Stimulated activated CD8-positive, alpha-beta memory T cell treated with anti-CD3 and anti-CD28 coated beads, Interleukin-12 subunit alpha, Interleukin-12 subunit beta, amount 100 ng/mL, for 4 hours (primary cell): ENCODE measurements around the gene RYR1.
"Not testable (repeated sequence)": the region's sequence is repeated elsewhere in the genome, so short reads cannot be mapped to it uniquely, and the experiment has no call there.

ENCODE experiments used
- DNase-seq: peaks from one replicate; pipeline ENCODE4 v3.0.0-alpha.2; 2020; ENCODE audit warnings: low read depth

RYR1 gene

GRCh38 chr19:38427035-38427677 lies 6.3 kb upstream of the RYR1 start:
- not testable (repeated sequence) for DNase-seq

DNA sequence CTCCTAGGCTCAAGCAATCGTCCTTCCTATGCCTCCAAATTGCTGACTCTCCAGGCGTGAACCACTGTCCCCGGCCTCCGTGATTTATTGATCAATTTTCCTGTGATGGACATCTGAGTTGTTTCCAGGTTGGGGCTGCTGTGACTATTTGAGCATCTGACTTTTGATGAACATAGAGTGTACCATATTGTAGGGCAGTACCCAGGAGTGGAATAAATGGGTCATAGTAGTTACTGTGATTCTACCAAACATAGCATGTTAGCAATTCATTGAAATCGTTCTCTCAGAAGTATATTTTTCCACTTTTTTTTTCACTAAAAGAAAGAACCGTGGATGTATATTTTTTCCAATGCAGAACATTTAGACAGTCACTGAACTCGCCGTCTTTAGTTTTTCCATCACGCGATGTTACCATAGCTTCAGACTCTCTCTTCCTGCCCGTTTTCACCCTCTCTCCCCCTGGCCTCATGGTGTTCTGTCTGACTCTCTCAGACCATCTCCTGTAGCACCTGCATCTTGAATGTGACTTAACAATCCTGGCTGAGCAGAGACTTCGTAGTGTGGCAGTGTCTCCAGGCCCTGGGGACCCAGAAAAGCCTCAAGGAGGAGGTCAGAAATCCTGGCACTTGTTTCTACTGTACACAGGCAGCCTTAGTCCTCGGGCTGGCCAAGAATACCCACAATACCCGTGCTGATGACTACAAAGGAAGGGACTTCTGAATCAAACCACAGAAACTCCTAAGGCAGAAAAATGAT lies 4.3 kb upstream of the RYR1 start:
- DNase-seq, result no peak

- no peak for DNase-seq
These were observed 3.7 kb upstream of the RYR1 start for GRCh38 chr19:38429811-38430156.

DNA sequence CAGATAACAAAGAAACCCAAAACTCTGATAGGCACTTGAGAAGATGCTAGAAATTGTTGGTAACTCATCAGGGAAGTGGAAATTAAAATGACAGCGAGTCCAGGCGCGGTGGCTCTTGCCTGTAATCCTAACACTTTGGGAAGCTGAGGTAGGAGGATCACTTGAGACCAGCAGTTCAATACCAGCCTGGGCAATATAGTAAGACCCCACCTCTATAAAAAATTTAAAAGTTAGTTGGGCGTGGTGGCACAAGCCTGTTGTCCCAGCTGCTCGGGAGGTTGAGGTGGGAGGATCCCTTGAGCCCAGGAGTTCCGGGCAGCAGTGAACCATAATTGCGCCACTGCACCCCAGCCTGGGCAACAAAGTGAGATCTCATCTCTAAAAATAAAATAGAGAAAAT lies 2.6 kb upstream of the RYR1 start:
- no peak for DNase-seq

DNA sequence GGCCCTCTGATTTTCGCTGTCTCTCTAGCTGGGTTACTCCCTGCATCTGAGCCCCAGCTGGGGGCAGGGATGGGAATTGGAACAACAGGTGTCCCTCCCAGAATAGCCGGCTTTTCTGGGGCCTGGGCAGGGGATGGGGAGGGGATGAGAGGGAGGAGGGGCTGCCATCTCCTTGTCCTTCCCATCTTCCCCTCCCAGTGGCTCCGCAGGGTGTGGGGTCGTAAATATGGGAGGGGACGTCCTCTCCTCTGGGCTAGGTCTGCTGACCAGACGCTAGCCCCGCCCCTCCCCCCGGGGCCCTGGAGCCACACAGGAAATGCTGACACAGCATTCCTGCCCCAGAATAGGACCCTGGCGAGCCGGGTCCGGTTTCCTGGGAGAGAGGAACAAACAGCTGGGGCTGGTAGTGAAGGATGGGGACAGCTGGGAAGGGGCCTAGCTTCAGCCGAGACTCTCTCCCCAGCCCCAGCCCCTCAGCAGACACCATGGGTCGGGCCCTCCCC lies 1.1 kb downstream of the RYR1 start:
- DNase-seq, result no peak

- DNase-seq, result no peak
These were observed 3.8 kb downstream of the RYR1 start for GRCh38 chr19:38437295-38437694.

- DNase-seq, result no peak
These were observed 4.4 kb downstream of the RYR1 start for GRCh38 chr19:38437917-38438316.

- DNase-seq, result no peak
These were observed 7.1 kb downstream of the RYR1 start for GRCh38 chr19:38440592-38440991.

- no peak for DNase-seq
These were observed 8.3 kb downstream of the RYR1 start for GRCh38 chr19:38441657-38442348.

DNA sequence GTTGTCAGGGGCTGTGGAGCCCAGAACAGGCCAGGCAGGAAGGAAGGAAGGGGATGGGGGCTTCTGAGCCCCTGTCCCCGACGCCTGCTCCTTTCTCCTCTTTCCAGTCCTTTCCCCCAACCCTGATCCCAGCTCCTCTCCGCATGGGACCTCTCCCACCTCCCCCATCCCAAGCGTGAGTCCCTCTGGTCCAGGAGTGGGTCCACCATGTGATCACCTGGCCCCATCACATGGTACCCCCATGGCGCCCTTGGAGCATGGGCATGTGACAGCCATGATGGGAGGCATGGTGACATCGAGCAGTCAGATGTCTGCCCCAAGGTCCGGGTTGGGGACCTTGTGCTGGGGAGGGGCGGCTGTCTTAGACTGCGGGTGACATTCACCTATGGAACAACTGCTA lies 9.2 kb downstream of the RYR1 start:
- DNase-seq, result no peak

GRCh38 chr19:38443458-38443999 lies 10.0 kb downstream of the RYR1 start:
- no peak for DNase-seq

GRCh38 chr19:38444026-38444425 lies 10.5 kb downstream of the RYR1 start:
- no peak for DNase-seq

DNA sequence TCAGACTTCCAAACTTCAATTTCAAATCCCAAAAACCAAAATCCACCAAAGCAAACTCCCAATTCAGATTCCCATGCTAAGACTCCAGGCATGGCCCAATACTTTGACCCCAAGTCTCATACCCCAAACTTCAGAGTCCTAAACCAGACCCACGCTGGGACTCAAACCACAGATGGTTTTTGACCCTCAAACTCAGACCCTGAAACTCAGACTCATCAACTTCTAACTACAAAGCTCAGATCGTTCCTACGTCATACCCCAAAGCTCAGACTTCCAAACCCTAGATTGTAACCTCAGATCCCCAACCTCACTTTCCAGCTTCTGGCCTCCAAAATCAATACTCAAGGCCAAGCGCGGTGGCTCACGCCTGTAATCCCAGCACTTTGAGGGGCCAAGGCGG lies 11.9 kb downstream of the RYR1 start:
- DNase-seq, result no peak

- DNase-seq, result no peak
These were observed 14.7 kb downstream of the RYR1 start for GRCh38 chr19:38448225-38448624.

- no peak for DNase-seq
These were observed 16.0 kb downstream of the RYR1 start for GRCh38 chr19:38449518-38449917.

GRCh38 chr19:38451036-38451435 lies 17.5 kb downstream of the RYR1 start:
- no peak for DNase-seq

- no peak for DNase-seq
These were observed 18.1 kb downstream of the RYR1 start for GRCh38 chr19:38451629-38452028.

DNA sequence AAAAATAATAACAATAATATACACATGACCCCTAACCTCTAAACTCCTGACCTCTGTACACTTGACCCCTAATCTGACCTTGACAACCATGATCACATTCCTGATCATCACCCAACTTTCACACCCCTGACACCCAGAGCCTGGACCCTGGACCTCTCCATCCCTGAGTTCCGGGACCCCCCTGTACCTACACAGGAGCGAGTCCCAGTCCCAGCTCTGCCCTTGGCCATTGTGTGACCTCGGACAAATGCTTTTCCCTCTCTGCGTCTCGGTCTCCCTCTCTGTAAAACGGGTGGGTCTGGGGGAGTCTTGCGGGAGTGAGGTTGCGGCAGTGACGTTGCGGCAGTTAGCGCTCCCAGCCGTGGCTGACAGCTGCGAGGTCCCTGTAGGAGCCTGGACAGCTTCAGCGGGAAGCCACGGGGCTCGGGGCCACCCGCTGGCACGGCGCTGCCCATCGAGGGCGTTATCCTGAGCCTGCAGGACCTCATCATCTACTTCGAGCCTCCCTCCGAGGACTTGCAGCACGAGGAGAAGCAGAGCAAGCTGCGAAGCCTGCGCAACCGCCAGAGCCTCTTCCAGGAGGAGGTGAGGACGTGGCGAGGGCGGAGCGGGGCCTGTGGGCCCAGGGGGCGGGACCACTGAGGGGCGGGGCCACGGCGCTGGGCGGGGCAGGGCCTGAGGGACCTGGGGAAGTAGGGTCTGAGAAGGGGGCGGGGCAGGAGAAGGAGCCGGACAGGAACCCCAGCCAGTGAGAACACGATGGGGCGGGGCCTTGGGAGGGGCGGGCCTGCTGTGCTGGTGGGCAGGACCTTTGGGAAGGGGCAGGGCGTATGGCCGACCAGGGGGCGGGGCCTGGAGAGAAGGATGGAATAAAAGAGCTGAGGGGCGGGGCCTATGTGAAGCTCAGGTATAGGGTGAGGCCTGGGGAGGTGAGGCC lies 19.2 kb downstream of the RYR1 start:
- DNase-seq, result no peak

DNA sequence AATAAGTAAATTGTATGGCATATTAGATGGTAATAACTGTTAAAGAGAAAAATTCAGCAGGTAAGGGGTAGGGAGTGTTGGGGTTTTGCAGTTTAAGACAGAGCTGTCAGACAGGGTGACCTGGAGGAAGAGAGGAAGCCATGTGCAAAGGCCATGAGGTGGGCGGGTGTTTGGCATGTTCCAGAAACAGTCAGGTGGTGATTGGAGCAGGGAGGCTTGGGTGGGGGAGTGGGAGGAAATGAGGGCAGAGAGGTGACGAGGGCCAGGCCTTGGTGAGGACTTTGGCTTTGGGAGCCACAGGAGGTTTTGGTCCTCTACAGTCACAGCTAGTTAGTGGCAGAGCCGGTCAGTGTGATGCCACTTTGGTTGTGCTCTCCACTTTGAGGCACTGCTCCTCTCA lies 20.1 kb downstream of the RYR1 start:
- no peak for DNase-seq

DNA sequence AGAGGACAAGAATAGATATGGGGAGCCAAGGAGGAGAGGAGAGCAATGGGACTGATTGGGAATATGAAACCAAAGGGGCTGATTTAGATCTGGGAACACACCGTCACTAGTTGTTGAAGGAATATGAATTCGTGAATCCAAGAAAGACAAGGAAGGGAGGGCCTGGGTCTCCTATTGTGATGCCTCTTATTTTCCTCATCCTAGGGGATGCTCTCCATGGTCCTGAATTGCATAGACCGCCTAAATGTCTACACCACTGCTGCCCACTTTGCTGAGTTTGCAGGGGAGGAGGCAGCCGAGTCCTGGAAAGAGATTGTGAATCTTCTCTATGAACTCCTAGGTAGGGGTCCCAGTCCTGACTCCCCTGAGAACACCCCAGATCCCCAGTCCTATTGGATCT lies 21.5 kb downstream of the RYR1 start:
- no peak for DNase-seq

GRCh38 chr19:38457202-38457601 lies 23.7 kb downstream of the RYR1 start:
- no peak for DNase-seq
